PFSK-1 (cell line): ENCODE results near the gene PKM.

ENCODE experiments used
- POLR2AphosphoS5 ChIP-seq: IDR thresholded peaks from 2 replicates; pipeline ENCODE4 v1.6.1; 2012; ENCODE audit warnings: low read depth, mild to moderate bottlenecking, control low read depth, low read length, moderate library complexity
- REST ChIP-seq, 2 experiments: IDR thresholded peaks; 2 replicates each; pipeline versions ENCODE4 v1.6.1 to v1.8.0; 2011 to 2012; ENCODE audit warnings: low read depth in 2 of 2, low read length in 2 of 2, control low read depth in 1 of 2, inconsistent platforms in 1 of 2, mild to moderate bottlenecking in 1 of 2, moderate library complexity in 1 of 2; ENCODE audit not compliant: insufficient read depth in 1 of 2

GRCh38 chr15:72276326-72276700, 45.3 kb upstream of the PKM start:
- TF ChIP-seq POLR2AphosphoS5 = no peak
- no peak for TF ChIP-seq REST (IDR thresholded peaks at IDR 0.05; ENCODE audit: insufficient read depth in 1 of 2, low read depth in 2 of 2, low read length in 2 of 2)
